Neural progenitor cell (in vitro differentiated cells): Measurements from ENCODE around the gene RPL10A. TPM values are rescaled to one million over a fixed set of nuclear protein-coding genes. Genes with fewer than 3 reads are reported as not detected.

ENCODE experiments used
- DNase-seq: peaks from one replicate; pipeline ENCODE4 v3.0.0-alpha.2; 2016; ENCODE audit warnings: low spot score
- H2AFZ ChIP-seq: fragments of 200-600 bp; sonication (generic); replicated peaks from 2 replicates; pipeline ENCODE4 v1.6.1; 2016; ENCODE audit warnings: antibody characterized with exemption
- H3F3A ChIP-seq: fragments of 200-600 bp; sonication (generic); 2 replicates; pipeline ENCODE4 v1.6.1; 2016; ENCODE audit warnings: antibody characterized with exemption, low read depth
- H3K27ac ChIP-seq: fragments of 200-600 bp; sonication (generic); 2 replicates; pipeline ENCODE4 v1.5.1; 2016; ENCODE audit warnings: mild to moderate bottlenecking
- H3K27me3 ChIP-seq: fragments of 200-600 bp; sonication (generic); 2 replicates; pipeline ENCODE4 v1.6.1; 2016; ENCODE audit warnings: mild to moderate bottlenecking, moderate library complexity
- H3K36me3 ChIP-seq: fragments of 200-600 bp; sonication (generic); 2 replicates; pipeline ENCODE4 v1.5.1; 2016
- H3K4me1 ChIP-seq: fragments of 200-600 bp; sonication (generic); 2 replicates; pipeline ENCODE4 v1.6.1; 2016; ENCODE audit warnings: mixed run types
- H3K4me2 ChIP-seq: fragments of 200-600 bp; sonication (generic); 2 replicates; pipeline ENCODE4 v1.6.1; 2016
- H3K4me3 ChIP-seq: fragments of 200-600 bp; sonication (generic); 2 replicates; pipeline ENCODE4 v1.5.1; 2016
- H3K79me2 ChIP-seq: fragments of 200-600 bp; sonication (generic); 2 replicates; pipeline ENCODE4 v1.6.1; 2016; ENCODE audit warnings: low read depth
- H3K9ac ChIP-seq: fragments of 200-600 bp; sonication (generic); 2 replicates; pipeline ENCODE4 v1.6.1; 2016
- H3K9me3 ChIP-seq: fragments of 200-600 bp; sonication (generic); 2 replicates; pipeline ENCODE4 v1.5.1; 2016; ENCODE audit warnings: low read depth
- H4K20me1 ChIP-seq: fragments of 200-600 bp; sonication (generic); 2 replicates; pipeline ENCODE4 v1.6.1; 2016; ENCODE audit warnings: low read depth
- H3K27ac Mint-ChIP-seq: 3 replicates; pipeline ENCODE4 v1.8.0; 2021; ENCODE audit warnings: mixed read lengths
- H3K27me3 Mint-ChIP-seq: 2 replicates; pipeline ENCODE4 v1.8.0; 2022; ENCODE audit warnings: low read depth, mild to moderate bottlenecking, inconsistent platforms, moderate library complexity, mixed read lengths; ENCODE audit not compliant: insufficient read depth
- H3K36me3 Mint-ChIP-seq: 3 replicates; pipeline ENCODE4 v1.8.0; 2021; ENCODE audit warnings: mixed read lengths
- H3K4me1 Mint-ChIP-seq: 3 replicates; pipeline ENCODE4 v1.8.0; 2021; ENCODE audit warnings: mixed read lengths
- H3K4me3 Mint-ChIP-seq: 3 replicates; pipeline ENCODE4 v1.8.0; 2021; ENCODE audit warnings: mild to moderate bottlenecking, moderate library complexity, mixed read lengths
- H3K9me3 Mint-ChIP-seq: 3 replicates; pipeline ENCODE4 v1.8.0; 2020; ENCODE audit warnings: mixed read lengths
- CTCF ChIP-seq: fragments of 200-600 bp; sonication (generic); IDR thresholded peaks from 2 replicates; pipeline ENCODE4 v1.5.1; 2017; ENCODE audit warnings: antibody characterized with exemption, mild to moderate bottlenecking
- EZH2 ChIP-seq: fragments of 200-600 bp; sonication (generic); IDR thresholded peaks from 2 replicates; pipeline ENCODE4 v1.6.1; 2017; ENCODE audit warnings: antibody characterized with exemption, mild to moderate bottlenecking, moderate library complexity
- EZH2phosphoT487 ChIP-seq: fragments of 200-600 bp; sonication (generic); IDR thresholded peaks from 2 replicates; pipeline ENCODE4 v1.6.1; 2017; ENCODE audit warnings: antibody characterized with exemption
- total RNA-seq: library from RNA; depleted of rRNA; stranded (reverse); fragments of >200 nt; gene quantifications from 2 replicates; pipeline ENCODE4 v1.2.3, GENCODE V29; 2015; ENCODE audit warnings: low replicate concordance

Gene RPL10A
- total RNA-seq, 1 donor from 2014 or later, result 2,002 TPM

GRCh38 chr6:35488517-35488862 is 20.3 kb downstream of the RPL10A start:
- TF ChIP-seq EZH2phosphoT487 (no peak), CTCF (no peak), EZH2 (no peak)
- H3K4me3 ChIP-seq, result no peak overlapping the region

GRCh38 chr6:35489066-35489465 is 20.9 kb downstream of the RPL10A start:
- TF ChIP-seq EZH2phosphoT487 (no peak), CTCF (no peak), EZH2 (no peak)
- no peak overlapping the region for H3K4me2 ChIP-seq
- H3K9me3 ChIP-seq, result no peaks in the 10 kb centered on the region
- H3K36me3 Mint-ChIP-seq, result no peaks in the 10 kb centered on the region
- peaks cover 60% of the 10 kb centered on the region for H3K4me1 Mint-ChIP-seq
- H3K4me1 ChIP-seq, result peaks cover 75% of the 10 kb centered on the region
- no peaks in the 10 kb centered on the region for H3K27me3 ChIP-seq
- H3K9ac ChIP-seq, result no peak overlapping the region
- peaks cover 8% of the 10 kb centered on the region for H3K27me3 Mint-ChIP-seq
- no peak for DNase-seq
- H3K36me3 ChIP-seq, result no peaks in the 10 kb centered on the region
- H3K27ac Mint-ChIP-seq, result no peak overlapping the region
- H3K4me3 ChIP-seq, result no peak overlapping the region
- H3K9me3 Mint-ChIP-seq, result no peaks in the 10 kb centered on the region
- no peak overlapping the region for H3K27ac ChIP-seq
- peaks cover 59% of the 10 kb centered on the region for H4K20me1 ChIP-seq
- H2AFZ ChIP-seq, result no peak overlapping the region
- H3F3A ChIP-seq, result peaks cover 26% of the 10 kb centered on the region
- H3K4me3 Mint-ChIP-seq, result no peak overlapping the region
- H3K79me2 ChIP-seq, result peaks cover 48% of the 10 kb centered on the region

More at GRCh38 chr6:35488517-35488862, 20.3 kb downstream of the RPL10A start:
- no peaks in the 10 kb centered on the region for H3K9me3 ChIP-seq
- H3K27ac ChIP-seq, result no peak overlapping the region
- peaks cover 54% of the 10 kb centered on the region for H4K20me1 ChIP-seq
- no peak overlapping the region for H3K27ac Mint-ChIP-seq
- peaks cover 8% of the 10 kb centered on the region for H3K27me3 Mint-ChIP-seq
- no peaks in the 10 kb centered on the region for H3K36me3 ChIP-seq
- H3K4me2 ChIP-seq, result no peak overlapping the region
- peaks cover 26% of the 10 kb centered on the region for H3F3A ChIP-seq
- H3K79me2 ChIP-seq, result peaks cover 43% of the 10 kb centered on the region
- no peaks in the 10 kb centered on the region for H3K9me3 Mint-ChIP-seq
- peaks cover 71% of the 10 kb centered on the region for H3K4me1 ChIP-seq
- H3K9ac ChIP-seq, result no peak overlapping the region
- no peaks in the 10 kb centered on the region for H3K36me3 Mint-ChIP-seq
- no peak for DNase-seq
- no peaks in the 10 kb centered on the region for H3K27me3 ChIP-seq
- peaks cover 54% of the 10 kb centered on the region for H3K4me1 Mint-ChIP-seq
- H3K4me3 Mint-ChIP-seq, result no peak overlapping the region
- no peak overlapping the region for H2AFZ ChIP-seq

- peaks cover 56% of the 10 kb centered on the region for H3K79me2 ChIP-seq
- H3K9ac ChIP-seq, result no peak overlapping the region
- H3K9me3 Mint-ChIP-seq, result no peaks in the 10 kb centered on the region
- H3K9me3 ChIP-seq, result no peaks in the 10 kb centered on the region
- H3K4me1 Mint-ChIP-seq, result peaks cover 64% of the 10 kb centered on the region
- no peaks in the 10 kb centered on the region for H3K36me3 ChIP-seq
- H2AFZ ChIP-seq, result no peak overlapping the region
- H3K27ac ChIP-seq, result no peak overlapping the region
- peaks cover 63% of the 10 kb centered on the region for H4K20me1 ChIP-seq
- peaks cover 10% of the 10 kb centered on the region for H3K27me3 Mint-ChIP-seq
- H3K27ac Mint-ChIP-seq, result peak overlapping the region; percentile 99
- H3K27me3 ChIP-seq, result no peaks in the 10 kb centered on the region
- TF ChIP-seq CTCF (no peak), EZH2phosphoT487 (no peak), EZH2 (no peak)
- peaks cover 80% of the 10 kb centered on the region for H3K4me1 ChIP-seq
- peak; percentile 91 for DNase-seq
- H3F3A ChIP-seq, result peaks cover 28% of the 10 kb centered on the region
- H3K4me3 ChIP-seq, result peak overlapping the region; percentile 35
- peak overlapping the region; percentile 75 for H3K4me2 ChIP-seq
- H3K36me3 Mint-ChIP-seq, result no peaks in the 10 kb centered on the region
- H3K4me3 Mint-ChIP-seq, result peak overlapping the region; percentile 80
Observed at GRCh38 chr6:35489995-35490791, 22.0 kb downstream of the RPL10A start.
